CD4-positive, alpha-beta T cell treated with Interleukin-12 subunit alpha and Interleukin-12 subunit beta, for 1 hour (primary cell): ENCODE data around the gene ABCC12.

Source experiments
- DNase-seq: peaks from one replicate; pipeline ENCODE4 v3.0.0-alpha.2; 2020

Gene ABCC12

DNA sequence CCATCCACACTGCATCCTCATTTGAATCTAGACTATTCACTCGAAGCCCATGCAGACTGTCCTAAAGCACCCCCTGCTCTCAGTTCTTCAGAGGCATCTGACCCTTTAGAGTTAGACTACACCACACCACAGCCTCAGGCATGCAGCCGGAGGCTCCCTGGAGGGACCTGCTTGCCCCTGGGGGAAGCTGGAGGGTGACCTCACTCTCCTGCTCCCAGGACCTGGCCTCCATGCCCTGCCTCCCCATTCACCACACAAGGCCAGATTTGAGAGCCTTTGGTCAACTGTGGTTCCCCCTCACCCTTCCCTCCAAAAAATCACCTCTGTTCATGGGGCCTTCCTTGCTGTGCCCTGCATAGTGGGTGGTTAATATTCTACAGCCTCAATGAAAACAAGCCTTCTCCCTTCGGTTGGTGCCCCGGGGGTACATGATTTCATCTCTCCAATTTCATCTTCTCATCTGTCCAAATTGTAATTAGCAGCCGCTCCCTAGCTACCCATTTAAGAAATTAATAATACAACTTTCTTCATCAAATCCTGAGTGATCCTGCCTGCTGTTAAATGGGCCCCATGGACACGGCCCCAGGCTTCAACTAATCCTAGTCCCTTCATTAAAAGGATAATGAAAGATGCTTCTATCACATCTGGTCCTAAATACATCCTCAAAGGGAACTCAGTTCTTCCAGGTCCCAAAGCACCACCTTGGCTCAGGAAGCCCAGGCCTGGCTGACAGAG, 24.4 kb downstream of the ABCC12 start:
- no peak for DNase-seq

DNA sequence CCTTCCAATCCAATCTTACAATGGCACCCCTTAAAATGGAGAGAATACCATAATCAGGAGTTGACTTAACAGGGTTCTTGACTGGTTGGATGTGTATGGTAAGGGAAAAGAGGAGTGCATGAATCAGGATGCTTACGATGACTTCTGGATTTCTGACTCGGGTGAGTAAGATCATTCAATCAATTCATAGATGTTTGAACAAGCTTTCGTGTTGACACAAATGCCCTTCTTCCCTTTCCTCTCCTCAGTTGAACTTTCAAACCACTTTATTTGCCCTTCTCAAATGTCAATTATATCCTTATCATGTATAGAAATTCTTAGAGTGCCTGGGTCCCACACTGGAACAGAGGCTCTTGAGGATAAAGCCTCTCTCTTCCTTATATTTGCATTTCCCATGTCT, 25.9 kb downstream of the ABCC12 start:
- DNase-seq: no peak

DNA sequence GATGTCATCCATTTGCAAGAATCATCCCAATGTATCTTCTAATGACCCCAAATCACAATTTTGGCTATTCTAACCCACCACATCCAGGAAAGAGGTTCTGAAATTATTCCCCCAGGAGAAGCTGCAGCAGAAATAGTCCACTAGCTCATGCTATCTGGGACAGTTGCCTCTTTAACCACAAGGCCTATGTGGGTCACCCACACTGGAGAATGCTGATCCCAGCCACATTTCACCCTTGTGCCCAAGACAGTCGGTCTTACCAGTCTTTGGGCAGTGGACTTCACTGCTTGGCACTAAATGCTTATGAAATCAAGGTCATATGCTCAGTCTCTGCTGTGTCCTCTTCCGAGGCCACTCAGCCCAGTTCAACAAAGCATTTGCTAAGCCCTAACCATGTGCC, 27.0 kb downstream of the ABCC12 start:
- DNase-seq: no peak

DNA sequence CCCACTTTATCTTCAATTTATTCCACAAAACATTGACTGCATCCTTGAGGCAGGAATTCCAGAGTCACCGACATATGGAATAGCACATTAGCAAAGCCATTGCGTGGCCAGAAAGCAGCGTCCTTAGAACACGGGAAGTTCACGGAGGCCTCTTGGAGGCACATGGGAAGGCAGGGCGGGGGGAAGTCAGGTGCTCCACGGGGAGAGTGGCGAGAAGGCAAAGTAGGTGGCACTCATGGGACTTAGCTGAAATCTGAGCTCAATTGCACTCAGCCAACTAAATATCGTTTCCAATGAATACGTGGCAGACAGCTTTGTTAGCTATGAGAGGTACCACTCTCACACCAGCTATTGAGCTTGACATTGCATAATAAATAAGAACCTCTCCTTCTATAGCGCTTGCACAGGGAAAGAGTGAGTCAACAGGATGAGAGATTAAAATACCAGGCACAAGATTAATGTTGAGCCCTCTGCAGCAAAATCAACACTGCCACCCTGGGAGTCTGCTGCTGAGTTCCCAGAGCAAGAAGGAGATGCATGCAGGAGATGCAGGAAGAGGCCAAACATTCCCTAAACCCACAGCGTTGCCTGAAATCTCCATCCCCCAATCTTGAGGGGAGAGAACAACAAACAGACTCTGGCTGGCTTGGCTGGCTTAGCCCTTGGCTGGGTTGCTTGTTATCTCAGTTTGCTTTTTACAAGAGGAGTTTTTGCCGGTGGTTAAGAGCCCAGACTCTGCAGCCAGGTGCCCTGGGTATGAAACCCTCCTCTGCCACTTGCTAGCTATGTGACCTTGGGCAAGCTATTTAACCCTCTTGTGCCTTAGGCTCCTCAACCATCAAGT, 28.8 kb downstream of the ABCC12 start:
- DNase-seq: no peak

DNA sequence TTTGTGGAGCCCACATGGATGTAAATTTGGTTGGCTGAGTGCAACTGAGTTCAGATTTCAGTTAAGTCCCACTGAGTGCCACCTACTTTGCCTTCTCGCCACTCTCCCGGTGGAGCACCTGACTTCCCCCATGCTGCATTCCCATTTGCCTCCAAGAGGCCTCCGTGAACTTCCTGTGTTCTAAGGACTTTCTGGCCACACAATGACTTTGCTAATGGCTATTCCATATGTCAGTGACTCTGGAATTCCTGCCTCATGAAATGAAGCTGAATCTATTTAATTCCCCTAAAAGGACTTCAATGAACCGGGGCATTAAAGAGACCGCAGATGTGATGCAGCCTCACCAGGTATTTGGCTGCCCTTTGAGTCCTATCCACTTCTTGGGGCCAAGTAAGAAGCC, 29.9 kb downstream of the ABCC12 start:
- no peak for DNase-seq

DNA sequence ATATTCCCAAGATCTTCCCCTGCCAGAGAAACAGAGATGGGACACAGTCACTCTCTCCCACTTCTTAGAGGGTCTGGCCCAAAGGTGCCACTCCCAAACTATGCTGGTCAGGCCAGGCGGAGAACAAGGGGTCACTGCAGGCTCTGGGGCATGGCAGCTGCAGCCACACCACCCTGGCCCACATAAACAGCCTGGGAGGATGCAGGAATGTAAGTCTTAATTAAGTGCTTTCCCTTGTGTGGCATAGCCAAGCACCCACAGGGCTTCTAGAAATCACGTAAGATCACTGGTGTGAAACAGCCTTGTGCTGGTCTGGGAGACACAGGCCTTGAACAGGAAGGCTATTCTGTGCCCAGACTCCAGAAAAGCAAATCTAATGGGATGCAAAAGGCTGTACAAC, 31.5 kb downstream of the ABCC12 start:
- DNase-seq: no peak

DNA sequence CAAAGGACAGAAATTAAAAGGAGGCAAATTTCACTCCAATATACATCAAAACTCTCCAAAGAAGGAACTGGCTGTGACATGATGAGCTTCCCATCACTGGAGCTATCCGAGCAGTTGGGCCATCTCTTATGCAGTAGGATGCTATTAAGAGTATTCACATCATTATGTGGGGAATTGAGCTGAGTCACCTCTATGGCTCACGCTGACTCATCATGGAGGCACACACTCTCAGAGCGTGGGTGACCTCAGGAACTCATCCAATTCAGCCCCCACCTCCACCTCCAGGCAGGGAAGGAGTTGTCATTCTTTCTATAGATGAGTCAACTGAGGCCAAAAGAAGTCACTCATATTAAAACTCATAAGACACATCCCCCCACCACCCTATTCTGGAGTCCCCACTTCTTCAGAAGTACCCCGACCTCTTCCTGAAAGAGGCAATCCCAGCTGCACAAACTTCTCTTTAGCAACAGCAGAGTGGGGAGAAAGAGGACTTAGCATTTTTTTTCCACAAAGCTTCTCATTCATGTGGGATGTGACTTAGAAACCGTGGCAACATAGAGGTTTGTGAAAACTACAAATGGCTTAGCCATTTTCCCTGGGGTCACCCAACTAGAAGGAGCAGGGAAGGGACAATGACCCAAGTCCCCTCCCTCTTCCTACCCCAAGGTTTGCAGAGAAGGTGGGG, 32.5 kb downstream of the ABCC12 start:
- DNase-seq: no peak

DNA sequence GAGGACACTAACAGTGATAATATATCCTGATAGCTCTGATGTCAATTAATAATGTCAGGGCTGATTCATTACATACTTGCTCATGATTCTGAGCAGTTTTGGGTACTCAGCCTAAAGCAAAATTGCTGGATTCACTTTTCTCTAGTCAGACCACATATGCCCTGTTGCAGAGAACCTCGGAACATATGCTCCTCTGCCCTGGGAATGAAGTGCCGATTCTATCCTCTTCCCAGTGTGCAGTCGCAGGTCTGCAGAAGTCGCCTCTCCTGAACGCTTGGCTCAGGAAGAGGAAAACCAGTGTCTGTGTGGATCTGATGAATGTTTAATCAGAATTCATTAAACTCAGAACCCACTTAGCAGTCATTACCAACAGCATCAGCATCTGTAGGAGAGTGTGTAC, 34.5 kb downstream of the ABCC12 start:
- DNase-seq: no peak

DNA sequence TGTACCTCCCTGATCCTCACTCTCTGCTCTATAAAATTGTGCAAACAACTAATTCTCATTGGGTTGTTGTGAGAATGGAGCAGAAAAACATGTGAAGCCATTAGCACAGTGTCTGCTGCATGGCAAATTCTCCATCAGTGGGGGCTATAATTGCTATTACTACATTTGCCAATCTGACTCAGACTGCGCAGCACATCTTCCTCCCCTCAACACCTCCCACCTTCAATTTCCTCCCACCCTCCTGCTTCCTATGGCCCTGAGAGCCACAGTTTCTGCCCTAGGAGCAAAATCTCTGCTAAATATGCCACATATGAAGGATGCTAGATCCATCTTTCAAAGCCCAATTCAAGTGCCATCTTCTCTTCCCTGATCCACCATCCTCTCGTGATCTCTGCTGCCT, 37.0 kb downstream of the ABCC12 start:
- no peak for DNase-seq

DNA sequence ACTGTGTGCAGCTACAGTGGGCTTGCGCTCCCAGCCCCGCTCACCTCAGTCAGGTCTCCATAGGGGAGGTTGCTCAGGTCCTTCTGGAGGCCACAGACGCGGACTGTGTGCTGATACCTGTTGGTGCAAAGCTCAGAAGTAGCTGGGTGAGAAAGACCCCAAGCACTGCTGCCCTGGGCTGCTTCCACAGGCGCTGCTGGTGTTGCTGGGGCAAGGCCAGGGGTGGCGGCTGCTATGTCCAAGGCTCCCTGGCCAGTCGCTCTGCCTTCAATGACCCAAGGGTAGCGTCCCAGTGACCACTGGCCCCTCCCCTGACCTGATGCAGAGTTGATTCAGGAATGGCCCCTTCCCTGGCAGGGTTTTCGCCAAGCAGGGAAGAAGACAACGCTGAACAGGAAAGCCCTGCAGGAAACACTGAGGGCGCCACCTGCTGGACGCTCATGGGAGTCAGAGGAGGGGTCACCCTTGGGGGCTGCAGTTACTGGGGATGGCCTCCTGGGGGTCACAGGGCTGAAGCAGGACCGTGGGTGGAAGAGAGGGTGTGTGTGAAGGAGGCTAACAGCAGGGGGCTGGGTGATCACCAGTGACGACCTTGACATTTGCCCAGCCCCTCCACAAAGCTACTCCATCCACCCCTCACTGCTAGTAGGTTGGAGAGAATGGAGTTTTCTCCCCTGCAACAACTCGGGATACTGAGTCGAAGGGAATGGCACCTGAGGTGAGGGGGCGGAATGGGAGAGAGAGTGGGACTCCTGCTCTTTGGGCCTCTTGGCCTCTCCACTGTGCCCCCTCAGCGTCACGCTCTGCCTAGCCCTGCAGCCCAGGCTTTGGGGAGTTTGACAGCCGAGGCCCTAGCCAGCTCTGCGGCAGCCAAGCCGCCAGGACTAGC, 38.3 kb downstream of the ABCC12 start:
- DNase-seq: peak; percentile 48

DNA sequence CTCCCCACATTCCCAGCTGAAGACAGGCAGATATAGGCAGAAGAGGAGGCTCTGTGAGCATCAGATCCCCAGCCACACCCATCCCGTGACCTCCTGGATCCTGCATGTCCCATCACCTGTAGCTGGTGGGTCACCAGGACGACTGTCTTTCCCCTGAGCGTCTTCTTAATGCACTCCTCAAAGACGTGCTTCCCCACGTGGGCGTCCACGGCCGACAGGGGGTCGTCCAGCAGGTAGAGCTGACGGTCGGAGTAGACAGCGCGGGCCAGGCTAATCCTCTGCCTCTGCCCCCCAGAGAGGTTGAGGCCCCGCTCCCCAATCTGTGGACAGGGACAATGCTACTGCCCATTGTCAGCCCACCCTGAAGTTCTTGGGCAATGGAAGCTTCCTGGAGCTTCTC, 40.5 kb downstream of the ABCC12 start:
- no peak for DNase-seq

DNA sequence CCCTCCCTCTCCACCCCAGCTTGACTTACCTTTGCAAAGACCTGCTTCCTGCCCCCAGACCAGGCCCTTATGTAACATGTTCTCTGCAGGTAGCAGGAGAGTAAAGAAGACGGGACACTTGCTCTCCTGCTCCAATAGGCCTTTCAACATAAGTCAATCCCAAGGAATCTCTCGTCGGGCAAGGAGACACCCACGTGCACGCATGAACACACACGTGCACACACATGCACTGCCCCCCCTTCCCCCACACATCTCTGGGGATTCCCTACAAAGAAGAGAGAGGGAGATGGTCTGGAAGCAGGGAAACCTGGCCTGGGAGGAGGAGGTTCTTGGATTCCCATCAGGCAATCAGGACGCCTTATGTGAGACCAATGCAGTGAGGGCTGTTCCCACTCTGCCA, 41.4 kb downstream of the ABCC12 start:
- DNase-seq: no peak

DNA sequence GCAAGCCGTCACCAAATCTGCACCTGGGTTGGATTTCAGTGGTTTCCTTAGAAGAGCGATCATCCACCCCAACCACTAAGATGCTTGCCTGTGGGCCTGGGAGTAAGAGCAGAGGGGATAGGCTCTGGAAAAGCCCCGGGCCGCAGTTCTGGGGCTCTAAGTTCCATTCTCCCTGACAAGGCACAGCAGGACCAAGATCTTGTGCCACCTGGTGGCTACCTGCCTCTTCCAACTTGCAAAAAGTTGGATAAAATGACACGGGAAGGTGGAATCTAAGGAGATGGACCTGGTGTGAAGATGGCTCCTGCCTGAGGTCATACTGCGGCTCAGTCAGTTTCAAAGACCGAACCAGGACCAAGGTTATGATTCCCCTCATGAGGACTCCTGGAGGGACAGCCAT, 42.3 kb downstream of the ABCC12 start:
- no peak for DNase-seq

DNA sequence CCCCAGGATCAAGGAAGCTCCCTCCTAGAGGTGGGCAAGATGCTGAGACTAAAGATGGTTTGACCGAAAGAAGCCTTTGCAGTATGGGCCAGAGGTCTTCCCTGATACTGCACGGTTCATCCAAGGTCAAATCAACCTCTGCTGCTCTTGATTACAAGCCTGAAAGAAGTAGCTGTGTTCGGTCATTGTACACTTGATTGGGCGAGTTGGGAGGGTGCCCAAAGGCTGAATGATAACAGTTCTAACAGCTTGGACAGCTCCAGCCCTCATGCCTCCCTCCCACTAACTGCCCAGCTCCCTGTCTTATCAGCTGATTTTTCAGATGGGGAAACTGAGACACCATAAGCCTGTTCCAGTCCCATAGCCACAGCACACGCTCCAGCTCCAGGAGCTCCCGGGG, 42.8 kb downstream of the ABCC12 start:
- no peak for DNase-seq

DNA sequence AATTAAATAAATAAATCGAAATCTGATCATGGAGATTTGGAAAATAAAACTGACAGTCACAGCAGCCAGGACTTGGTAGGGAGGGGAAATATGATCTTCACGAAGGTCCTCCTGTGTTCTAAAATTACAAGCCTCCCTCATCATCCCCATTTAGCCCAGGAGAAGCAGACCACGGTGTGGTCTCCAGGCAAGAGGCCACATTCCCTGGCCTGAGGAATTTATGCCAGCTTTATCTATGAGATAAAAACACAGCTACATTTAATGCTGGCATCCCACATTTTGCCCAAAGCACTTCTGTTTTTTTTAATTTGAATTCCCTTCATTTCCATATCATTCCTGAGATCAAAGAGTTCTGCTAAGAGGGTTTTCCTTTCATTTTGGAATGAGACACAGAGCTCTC, 43.2 kb downstream of the ABCC12 start:
- no peak for DNase-seq

DNA sequence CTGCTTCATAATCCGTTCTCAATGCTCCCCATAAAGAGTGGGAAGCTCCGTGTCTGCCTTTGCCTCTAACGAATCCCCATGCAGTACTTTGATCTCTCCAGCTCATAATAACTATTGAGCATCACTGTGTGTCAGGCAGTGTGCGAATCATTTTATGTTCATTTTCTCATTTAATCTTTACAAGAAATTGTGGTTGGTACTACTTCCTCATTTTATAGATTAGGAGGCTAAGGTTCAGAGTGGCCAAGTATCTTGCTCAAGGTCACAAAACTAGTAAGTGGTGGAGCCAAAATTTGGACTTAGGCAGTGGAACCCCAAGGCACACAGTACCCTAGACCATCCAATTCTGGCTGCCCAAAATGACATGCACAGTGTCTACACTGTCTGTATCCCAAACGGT, 44.8 kb downstream of the ABCC12 start:
- no peak for DNase-seq

DNA sequence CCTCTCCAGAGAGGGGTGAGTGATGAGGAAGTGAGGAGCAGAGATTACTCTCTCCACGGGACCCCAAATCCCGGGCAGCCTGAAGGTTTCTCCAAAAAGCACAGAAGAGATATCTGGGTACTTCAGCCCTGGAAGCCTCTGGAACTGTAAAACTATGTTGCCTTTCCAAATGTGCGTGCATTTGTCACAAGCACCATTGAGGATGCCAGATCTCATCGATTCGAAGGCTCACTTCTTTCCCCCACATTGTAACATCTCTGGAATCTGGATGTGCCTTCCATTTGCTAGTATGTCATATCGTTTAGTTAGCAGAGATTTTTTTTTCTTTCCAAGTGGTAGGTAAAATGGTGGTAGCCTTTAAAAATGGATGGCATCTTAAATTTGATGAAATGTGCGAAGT, 45.8 kb downstream of the ABCC12 start:
- no peak for DNase-seq

DNA sequence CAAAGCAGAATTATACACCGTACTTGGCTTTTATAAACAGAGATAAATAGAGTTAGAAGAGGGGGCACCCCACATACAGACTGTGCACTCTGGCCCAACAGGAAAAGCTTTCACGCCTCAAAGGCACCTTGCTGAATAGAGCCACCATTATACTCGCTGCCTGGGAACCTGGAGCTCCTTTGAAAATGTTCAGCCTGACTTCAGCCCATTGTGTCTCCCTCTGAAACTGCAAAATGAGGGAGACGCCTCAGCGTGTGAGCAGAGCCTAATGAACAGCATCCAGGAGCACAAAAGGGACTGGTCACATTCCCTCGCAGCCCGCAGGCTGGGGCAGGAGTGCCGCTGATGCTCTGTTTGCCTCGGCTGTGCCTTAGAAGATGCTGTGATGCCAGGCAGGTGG, 46.3 kb downstream of the ABCC12 start:
- no peak for DNase-seq

DNA sequence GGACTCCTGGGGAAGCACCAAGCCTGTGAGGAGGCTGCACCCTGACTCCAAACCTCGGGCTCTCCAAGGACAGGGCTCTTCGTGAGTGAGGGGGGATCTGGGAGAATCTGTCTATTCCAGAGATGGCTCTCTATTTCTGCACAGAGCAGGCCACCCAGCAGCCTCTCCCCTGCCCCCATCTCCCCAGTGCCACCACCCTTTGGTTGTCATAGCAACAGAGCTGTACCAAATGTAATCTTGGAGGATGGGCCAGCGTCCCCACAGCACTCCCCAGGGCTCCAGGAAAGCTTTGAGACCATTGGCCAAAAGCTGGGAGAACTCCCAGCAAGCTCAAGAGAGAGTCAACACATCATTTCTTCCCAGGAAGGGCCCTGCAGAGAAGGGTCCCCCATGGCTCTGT, 49.3 kb downstream of the ABCC12 start:
- DNase-seq: no peak
